K562 (cell line): ENCODE results near the gene GPRASP3. TPM values are rescaled to one million over a fixed set of nuclear protein-coding genes. Genes with fewer than 3 reads are reported as not detected.

Experiments used
- C11orf30 ChIP-seq: fragments of 450-650 bp; IDR thresholded peaks from 2 replicates; pipeline ENCODE4 v1.6.1; 2016; ENCODE audit warnings: low read depth, mild to moderate bottlenecking
- MGA ChIP-seq: fragments of 450-650 bp; IDR thresholded peaks from 2 replicates; pipeline ENCODE4 v1.6.1; 2016; ENCODE audit warnings: mild to moderate bottlenecking, moderate library complexity
- MYC ChIP-seq, 2 experiments: fragments of 250-450 bp in 1 of 2; sonication (Bioruptor Pico) in 1 of 2; IDR thresholded peaks; 2 replicates each; pipeline versions ENCODE4 v1.5.1 to v1.6.1; 2012 to 2021; ENCODE audit warnings: low read depth in 2 of 2, borderline replicate concordance in 1 of 2, improper control_type of control experiment in 1 of 2, low read length in 1 of 2, mild to moderate bottlenecking in 1 of 2, moderate library complexity in 1 of 2
- TAF9B ChIP-seq: fragments of 450-650 bp; IDR thresholded peaks from 2 replicates; pipeline ENCODE4 v1.6.1; 2018; ENCODE audit warnings: mild to moderate bottlenecking; ENCODE audit not compliant: partially characterized antibody
- ZNF347 ChIP-seq: fragments of 450-650 bp; formaldehyde crosslinking; IDR thresholded peaks from 2 replicates; pipeline ENCODE4 v1.4.0; 2020; ENCODE audit warnings: low read depth, mild to moderate bottlenecking, moderate library complexity
- ZNF830 ChIP-seq: fragments of 250-450 bp; sonication (Bioruptor Pico); IDR thresholded peaks from 2 replicates; pipeline ENCODE4 v1.5.0; 2021; ENCODE audit warnings: mild to moderate bottlenecking
- polyA plus RNA-seq, 8 experiments: library from polyadenylated mRNA; depleted of rRNA in 4 of 8; stranded (reverse) in 5 of 8; unstranded in 3 of 8; fragments of >200 nt; fragmentation: Nextera tagmentation in 2 of 8; fragmentation: Illumina TruSeq in 1 of 8; extraction: Ambion mirVana in 2 of 8; extraction: Trizol in 1 of 8; gene quantifications; 2 replicates each; pipeline versions ENCODE4 v1.2.1 to v1.2.3, GENCODE V29; 2011 to 2014; ENCODE audit warnings: inconsistent platforms in 1 of 8, missing spikeins in 1 of 8
- total RNA-seq, 7 experiments: library from RNA; depleted of rRNA in 6 of 7; stranded (reverse); fragments of >200 nt in 6 of 7; fragmentation: Illumina TruSeq in 2 of 7; extraction: Trizol in 2 of 7; gene quantifications; 2 replicates each; pipeline versions ENCODE4 v1.2.1 to v1.2.3, GENCODE V29; 2011 to 2021; ENCODE audit warnings: low replicate concordance in 1 of 7
- TF ChIP-seq, protein P1 (sequence below): fragments of 450-650 bp; formaldehyde crosslinking; IDR thresholded peaks from 2 replicates; pipeline ENCODE4 v1.4.0; 2020; ENCODE audit warnings: mild to moderate bottlenecking, moderate library complexity

Gene GPRASP3
- total and polyA plus RNA-seq, 9 of the 15 experiments (the other 6 are each of a cell fraction or from before 2014, with no cell fraction given): 0.50 to 1.9 (median 1.1) TPM

DNA sequence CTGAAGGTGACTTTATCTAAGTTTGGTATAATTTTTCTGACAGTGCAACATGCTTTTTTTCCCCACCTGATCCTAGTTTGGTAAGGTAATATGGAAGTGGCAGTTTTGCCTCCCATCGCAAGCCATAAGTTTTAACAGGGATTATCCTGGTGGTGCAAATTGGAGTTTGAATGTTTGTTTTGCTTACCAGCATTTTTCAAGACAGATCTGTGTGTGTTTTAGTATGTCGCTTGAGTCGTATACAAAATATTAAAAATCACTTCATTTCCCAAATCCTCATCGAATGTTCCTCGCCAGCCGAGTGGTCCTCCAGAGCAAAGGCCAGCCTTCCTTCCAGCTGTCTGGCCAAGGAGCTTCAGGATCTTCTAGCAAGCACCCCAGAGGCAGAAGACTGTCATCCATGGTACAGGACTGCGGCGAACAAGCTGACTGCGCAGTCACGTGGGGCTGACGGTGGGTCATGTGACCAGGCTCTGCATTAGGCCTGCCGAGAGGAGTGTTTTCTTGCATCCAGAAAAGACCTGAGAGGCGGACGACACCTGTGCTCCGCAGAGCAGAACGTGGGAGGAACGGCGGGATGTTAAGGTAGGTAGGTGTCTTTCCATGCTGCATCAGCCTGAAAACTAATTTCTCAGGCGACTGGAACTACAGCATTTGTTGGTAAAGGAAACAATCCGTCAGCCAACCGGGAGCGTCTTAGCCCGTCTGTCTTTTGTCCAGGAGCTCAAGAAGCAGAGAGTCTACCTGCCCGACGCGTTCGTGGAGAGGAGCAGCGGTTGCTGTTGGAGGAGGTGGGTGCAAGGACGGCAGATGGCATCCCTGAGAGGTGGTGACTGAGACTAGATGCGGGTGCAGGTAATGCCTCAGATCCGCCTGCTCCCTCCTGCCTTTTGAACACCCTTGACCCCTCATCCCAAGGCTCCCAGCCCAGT lies at the start of gene GPRASP3 (continued):
- TF ChIP-seq ZNF347 (no peak), C11orf30 (peak; percentile 93), MGA (peak; percentile 80), MYC (IDR thresholded peaks at IDR 0.05; ENCODE audit: low read depth, low read length) (no peak), MYC (CRISPR knock-in tag; IDR thresholded peaks at IDR 0.05; ENCODE audit: borderline replicate concordance, low read depth) (no peak), TAF9B (peak; percentile 35), ZNF830 (CRISPR knock-in tag) (no peak)
- TF ChIP-seq, protein P1, sequence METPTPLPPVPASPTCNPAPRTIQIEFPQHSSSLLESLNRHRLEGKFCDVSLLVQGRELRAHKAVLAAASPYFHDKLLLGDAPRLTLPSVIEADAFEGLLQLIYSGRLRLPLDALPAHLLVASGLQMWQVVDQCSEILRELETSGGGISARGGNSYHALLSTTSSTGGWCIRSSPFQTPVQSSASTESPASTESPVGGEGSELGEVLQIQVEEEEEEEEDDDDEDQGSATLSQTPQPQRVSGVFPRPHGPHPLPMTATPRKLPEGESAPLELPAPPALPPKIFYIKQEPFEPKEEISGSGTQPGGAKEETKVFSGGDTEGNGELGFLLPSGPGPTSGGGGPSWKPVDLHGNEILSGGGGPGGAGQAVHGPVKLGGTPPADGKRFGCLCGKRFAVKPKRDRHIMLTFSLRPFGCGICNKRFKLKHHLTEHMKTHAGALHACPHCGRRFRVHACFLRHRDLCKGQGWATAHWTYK: no peak
- TF ChIP-seq, all 486 proteins: peak for 40
